Tibial nerve (tissue), 3 donors: ENCODE results near the gene RAB39A.

Experiments
- POLR2A ChIP-seq, 2 donors: fragments of 450-650 bp; IDR thresholded peaks; one replicate each; pipeline ENCODE4 v1.6.1; 2017; ENCODE audit warnings: antibody characterized with exemption in 2 of 2, mild to moderate bottlenecking in 2 of 2, moderate library complexity in 2 of 2
- TF ChIP-seq, protein P1 (sequence below), 5 experiments: fragments of 200-600 bp in 3 of 5; fragments of 450-650 bp in 2 of 5; sonication (generic) in 3 of 5; IDR thresholded peaks; one replicate each; pipeline ENCODE4 v1.5.1; 2016 to 2019; ENCODE audit warnings: antibody characterized with exemption in 5 of 5, mild to moderate bottlenecking in 3 of 5, moderate library complexity in 2 of 5

DNA sequence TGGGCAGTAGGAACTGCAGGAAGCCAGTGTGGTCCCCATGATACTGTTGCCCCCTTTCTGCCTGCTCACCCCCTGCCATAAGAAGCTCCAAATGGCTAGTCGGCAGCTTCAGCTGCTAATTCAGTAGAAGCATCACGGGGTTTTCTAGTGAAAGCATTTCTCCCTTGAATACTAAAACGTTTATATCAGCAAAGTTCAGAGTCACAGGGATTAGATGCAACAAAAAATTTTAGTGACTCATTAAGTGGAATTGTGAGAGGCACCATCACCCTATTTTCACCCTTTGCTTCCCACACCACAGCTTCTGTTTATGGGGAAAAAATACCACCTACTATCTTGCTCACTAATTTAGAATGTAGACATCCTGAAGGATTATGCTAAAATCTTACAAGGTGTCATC, 25.2 kb downstream of the RAB39A start:
- TF ChIP-seq, protein P1, sequence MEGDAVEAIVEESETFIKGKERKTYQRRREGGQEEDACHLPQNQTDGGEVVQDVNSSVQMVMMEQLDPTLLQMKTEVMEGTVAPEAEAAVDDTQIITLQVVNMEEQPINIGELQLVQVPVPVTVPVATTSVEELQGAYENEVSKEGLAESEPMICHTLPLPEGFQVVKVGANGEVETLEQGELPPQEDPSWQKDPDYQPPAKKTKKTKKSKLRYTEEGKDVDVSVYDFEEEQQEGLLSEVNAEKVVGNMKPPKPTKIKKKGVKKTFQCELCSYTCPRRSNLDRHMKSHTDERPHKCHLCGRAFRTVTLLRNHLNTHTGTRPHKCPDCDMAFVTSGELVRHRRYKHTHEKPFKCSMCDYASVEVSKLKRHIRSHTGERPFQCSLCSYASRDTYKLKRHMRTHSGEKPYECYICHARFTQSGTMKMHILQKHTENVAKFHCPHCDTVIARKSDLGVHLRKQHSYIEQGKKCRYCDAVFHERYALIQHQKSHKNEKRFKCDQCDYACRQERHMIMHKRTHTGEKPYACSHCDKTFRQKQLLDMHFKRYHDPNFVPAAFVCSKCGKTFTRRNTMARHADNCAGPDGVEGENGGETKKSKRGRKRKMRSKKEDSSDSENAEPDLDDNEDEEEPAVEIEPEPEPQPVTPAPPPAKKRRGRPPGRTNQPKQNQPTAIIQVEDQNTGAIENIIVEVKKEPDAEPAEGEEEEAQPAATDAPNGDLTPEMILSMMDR (IDR thresholded peaks at IDR 0.05), result no peak
- TF ChIP-seq POLR2A (IDR thresholded peaks at IDR 0.05), result no peak
